EL (cell line): ENCODE measurements around the gene ATP2A3.

Experiments
- DNase-seq: peaks from one replicate; pipeline ENCODE4 v3.0.0-alpha.2; 2016

Gene ATP2A3

DNA sequence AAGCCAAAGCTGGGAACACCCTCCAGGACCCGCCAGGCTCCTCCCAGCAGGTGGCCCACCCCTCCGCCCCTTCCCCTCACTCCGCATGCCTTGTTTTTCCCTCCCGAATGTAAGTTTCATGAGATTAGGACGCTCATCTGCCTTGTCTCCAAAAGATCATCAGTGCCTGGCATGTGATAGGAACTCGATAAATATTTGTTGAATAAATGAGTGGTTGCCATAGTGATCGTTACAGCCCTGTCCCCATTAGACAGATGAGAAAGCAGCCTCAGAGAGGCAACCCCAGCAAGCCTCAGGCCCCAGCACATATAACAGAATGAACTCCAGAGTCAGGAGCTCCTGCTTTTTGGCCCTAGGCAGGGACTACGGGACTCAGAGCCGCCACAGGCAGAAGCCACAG lies 76.4 kb downstream of the ATP2A3 start:
- no peak for DNase-seq

DNA sequence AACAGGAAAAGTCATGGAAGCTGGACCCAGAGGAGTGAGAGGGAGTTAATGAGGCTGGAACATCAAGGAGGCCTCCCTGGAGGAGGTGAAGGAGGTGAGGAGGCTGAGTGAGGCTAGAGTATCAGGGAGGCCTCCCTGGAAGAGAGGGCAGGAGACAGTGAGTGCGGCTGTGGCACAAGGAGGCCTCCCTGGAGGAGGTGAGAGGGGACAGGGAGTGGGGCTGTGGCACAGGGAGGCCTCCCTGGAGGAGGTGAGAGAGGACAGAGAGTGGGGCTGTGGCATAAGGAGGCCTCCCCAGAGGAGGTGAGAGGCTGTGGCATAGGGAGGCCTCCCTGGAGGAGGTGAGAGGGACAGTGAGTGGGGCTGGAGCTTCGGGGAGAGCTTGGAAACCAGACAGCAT lies 76.8 kb downstream of the ATP2A3 start:
- DNase-seq, result no peak

DNA sequence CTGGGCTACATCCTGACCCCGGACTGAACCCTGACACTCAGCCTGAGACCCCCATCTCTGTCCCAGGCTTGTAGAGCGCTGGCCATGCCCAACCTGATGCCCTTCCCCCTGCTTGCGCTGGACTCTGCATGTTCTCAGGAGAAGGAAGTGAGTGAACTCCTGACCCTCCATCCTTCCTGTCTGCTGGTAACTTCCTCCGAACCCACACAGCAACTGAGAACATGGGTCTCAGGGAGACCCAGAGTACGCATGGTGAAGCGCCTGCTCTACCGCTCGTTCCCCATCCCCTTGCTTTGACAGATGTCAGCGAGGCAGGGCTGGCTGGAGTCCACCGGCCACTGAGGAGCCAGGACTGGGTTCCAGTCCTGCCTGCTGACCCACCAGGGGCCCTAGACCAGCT lies 77.5 kb downstream of the ATP2A3 start:
- no peak for DNase-seq

DNA sequence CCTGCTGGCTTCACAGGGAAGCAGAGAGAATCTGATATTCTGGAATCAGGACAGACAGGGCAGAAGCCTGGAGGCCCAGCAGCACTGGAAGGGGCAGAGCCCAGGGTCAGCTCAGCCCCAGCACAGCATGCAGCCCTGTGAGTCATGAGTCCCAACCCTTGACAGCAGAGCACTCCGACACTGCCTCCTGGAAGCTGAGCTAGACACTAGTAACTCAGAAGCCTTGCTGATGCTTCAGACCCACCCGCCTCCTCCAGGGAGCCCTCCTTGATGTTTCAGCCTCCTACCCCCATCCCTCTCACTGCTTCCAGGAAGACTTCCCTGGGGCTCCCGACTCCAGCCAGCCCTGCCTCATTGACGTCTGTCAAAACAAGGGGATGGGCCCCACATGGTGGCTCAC lies 78.3 kb downstream of the ATP2A3 start:
- peak; percentile 75 for DNase-seq

DNA sequence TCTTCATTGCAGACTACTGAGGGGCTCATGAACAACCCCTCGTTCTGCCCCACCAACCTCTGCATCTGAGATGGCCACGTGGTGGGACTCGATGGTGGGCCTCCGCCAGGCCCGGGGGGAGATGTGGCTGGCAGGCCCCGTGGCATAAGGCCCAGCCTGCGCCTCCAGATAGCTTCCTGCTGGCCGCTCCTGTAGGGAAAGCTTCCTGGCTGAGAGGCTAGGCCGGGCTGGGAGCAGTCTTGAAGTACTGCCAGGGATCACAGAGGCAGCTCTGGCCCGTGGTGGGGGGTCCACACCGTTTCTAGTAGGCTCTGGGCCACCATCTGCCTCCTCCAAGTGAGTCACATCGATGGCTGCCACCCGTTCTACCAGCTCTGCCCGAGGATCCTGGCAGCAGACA lies 79.0 kb downstream of the ATP2A3 start:
- DNase-seq, result no peak

DNA sequence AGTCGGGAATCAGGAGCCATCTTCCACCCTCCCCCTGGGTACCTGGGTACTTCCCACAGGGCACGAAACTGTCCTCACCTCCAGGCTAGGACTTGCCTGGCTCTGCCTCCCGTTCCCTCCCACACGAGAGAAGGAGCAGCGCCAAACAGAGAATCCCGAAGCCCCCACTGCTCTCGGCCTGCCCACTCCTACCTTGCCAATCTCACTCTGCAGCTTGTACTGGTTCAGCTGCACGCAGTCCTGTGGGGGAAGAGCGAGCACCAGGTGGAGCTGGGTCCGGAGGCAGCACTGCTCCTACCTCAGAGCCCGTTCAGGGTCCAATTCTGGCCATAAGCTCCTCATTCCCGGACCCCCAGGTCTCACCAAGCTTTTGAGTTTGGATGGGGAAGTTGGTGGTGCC lies 80.0 kb downstream of the ATP2A3 start:
- DNase-seq, result no peak

DNA sequence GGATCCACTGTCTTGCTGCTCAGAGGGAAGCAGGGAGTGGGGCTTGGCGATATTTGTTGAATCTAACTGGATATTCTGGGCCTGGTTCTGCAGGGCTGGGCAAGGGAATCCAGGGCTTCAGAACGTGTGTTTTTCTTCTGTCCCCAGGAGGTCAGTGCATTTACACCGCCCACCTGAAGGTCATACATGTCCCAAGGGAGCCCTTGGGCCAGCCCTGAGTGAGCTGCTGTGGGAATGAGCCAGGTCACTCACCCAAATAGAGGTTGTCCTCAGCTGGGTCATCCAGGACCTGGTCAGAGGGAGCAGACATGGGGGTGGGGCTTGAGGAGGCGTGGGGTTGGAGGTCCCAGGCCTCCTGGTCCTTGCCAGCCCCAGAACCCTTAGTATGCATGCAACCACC lies 82.0 kb downstream of the ATP2A3 start:
- DNase-seq, result no peak

DNA sequence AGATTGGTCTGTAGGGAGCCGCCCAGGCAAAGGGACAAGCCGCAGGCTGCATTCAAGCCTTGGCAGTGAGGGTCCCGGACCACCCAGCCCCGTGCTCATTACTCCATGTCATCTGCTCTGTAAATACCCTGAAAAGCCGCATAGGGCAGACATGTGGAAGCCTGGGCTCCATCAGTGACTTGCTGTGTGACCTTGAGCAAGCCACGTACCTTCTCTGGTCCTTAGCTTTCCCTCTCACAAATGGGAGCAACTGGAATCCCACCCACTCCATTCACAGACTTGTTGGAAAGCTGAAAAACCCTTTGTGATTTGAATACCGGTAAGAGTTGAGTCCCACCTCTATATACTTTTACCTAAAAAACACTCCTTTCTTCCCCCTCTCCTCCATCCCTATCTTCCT lies 83.3 kb downstream of the ATP2A3 start:
- DNase-seq, result no peak

DNA sequence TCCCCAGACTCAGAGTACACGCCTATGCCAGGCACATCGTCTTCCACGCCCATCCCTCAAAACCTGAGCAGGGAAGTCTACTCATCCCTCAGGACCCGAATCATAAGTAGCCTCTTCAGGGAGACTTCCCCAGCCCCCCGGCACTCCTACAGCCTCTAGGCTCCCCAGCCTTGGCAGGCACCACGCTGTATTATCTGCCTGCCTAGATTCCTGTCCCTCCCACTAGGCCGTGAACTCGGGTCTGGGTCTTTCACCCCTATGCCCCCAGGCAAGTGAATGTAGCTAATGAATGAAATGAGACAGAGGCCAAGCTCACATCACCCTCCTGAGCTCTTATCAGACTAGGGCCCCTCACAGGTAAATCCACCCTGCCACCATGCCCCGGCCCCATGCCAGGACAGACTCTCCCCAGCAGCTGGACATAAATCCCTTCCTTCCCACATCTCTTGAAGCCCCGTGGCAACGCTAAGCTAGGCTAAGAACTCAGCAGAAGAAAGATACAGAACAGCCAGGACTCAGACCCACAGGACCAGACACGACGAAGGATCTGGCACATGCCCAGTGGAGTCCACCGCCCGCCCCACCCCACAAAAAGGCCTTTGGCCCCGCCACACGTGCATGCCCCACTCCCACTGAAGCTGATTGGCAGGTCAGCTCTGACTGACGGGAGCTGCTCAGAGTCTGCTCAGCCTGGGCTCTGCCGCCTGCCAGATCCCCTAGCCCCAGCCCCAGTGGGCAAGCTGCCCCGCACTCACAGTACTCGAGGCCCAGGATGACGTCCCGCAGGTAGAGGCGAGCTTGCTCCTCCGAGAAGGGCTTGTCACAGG lies 84.4 kb downstream of the ATP2A3 start:
- no peak for DNase-seq

DNA sequence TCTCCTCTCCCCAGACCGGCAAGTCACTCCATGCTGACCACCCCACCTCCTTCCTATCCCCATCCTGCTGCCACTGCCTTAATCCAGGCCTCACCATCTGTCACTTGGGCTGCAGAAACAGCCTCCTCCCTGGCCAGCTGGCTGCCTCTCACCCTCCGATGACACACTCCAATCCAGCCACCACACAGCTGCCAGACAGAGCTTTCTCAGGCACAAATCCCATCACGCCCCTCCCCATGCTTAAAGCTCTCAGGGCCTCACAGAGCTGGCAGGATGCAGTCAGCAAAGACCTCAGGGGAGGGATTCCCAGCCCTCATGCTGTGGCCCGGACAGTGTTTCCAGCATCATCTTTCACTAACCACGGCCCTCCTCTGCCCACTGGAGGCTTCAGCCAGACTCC lies 85.1 kb downstream of the ATP2A3 start:
- DNase-seq, result peak; percentile 48

DNA sequence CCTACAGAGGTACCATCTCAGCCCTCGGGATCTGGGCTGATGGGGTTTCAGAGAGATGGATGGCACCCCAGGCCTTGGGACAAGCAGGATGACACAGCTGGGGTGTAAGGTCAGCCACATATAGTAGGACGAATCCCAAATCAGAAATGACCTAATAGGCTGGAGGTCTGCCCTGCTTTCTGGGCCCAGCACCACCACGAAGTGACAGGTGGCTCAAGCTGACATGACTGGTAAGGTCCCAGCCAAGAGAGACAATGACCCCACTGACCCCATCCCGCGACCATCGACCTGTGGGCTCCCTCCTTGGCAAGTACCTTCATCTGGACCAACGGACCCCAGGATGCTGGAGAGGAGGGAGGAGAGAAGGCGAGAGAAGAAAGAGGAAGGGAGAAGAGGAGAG lies 87.0 kb downstream of the ATP2A3 start:
- DNase-seq, result no peak

DNA sequence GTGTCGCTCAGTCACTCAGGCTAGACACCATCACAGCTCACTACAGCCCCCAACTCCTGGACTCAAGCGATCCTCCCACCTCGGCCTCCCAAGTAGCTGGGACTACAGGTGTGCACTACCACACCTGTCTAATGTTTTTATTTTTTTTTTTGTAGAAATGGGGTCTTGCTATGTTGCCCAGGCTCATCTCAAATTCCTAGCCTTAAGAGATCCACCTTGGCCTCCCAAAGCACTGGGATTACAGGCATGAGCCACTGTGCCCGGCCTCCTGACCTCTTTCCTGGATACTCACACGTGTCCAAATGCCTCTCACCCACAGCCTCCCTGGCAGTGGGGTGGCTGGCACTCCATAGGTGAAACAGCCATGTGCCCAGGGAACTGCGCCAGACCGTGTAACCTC lies 88.9 kb downstream of the ATP2A3 start:
- no peak for DNase-seq
